MM.1S (cell line): ENCODE measurements around the gene LRPAP1.
"Not testable (repeated sequence)": the region's sequence is repeated elsewhere in the genome, so short reads cannot be mapped to it uniquely, and the experiment has no call there.

Experiments
- DNase-seq: peaks from one replicate; pipeline ENCODE4 v3.0.0-alpha.2; 2015
- H2AFZ ChIP-seq: fragments of 300-600 bp; sonication (generic); 2 replicates; pipeline ENCODE4 v1.6.0; 2016; ENCODE audit warnings: antibody characterized with exemption, low read length
- H3F3A ChIP-seq: fragments of 300-600 bp; sonication (generic); 2 replicates; pipeline ENCODE4 v1.6.1; 2016; ENCODE audit warnings: mild to moderate bottlenecking, antibody characterized with exemption, low read length, moderate library complexity, mixed read lengths; ENCODE audit not compliant: insufficient read depth
- H3K27ac ChIP-seq: fragments of 300-600 bp; sonication (generic); 2 replicates; pipeline ENCODE4 v1.5.1; 2016; ENCODE audit warnings: mild to moderate bottlenecking, low read length
- H3K27me3 ChIP-seq: fragments of 300-600 bp; sonication (generic); replicated peaks from 2 replicates; pipeline ENCODE4 v1.6.0; 2016; ENCODE audit warnings: low read length; ENCODE audit not compliant: insufficient read depth
- H3K36me3 ChIP-seq: fragments of 300-600 bp; sonication (generic); replicated peaks from 2 replicates; pipeline ENCODE4 v1.6.1; 2016; ENCODE audit warnings: mild to moderate bottlenecking, low read length, mixed read lengths; ENCODE audit not compliant: insufficient read depth
- H3K4me1 ChIP-seq: fragments of 300-600 bp; sonication (generic); 2 replicates; pipeline ENCODE4 v1.6.1; 2016; ENCODE audit warnings: low read length, mixed read lengths
- H3K4me2 ChIP-seq: fragments of 300-600 bp; sonication (generic); 2 replicates; pipeline ENCODE4 v1.6.0; 2016; ENCODE audit warnings: low read depth, low read length
- H3K4me3 ChIP-seq: fragments of 300-600 bp; sonication (generic); 2 replicates; pipeline ENCODE4 v1.5.1; 2016; ENCODE audit warnings: low read length, mixed read lengths
- H3K79me2 ChIP-seq: fragments of 300-600 bp; sonication (generic); 2 replicates; pipeline ENCODE4 v1.6.1; 2016; ENCODE audit warnings: mixed run types, low read length, mixed read lengths
- H3K9ac ChIP-seq: fragments of 300-600 bp; sonication (generic); 2 replicates; pipeline ENCODE4 v1.6.1; 2016; ENCODE audit warnings: low read length, mixed read lengths
- H3K9me2 ChIP-seq: fragments of 300-600 bp; sonication (generic); replicated peaks from 2 replicates; pipeline ENCODE4 v1.6.1; 2016; ENCODE audit warnings: mild to moderate bottlenecking, low read length, mixed read lengths; ENCODE audit not compliant: insufficient read depth
- H3K9me3 ChIP-seq: fragments of 300-600 bp; sonication (generic); replicated peaks from 2 replicates; pipeline ENCODE4 v1.6.1; 2016; ENCODE audit warnings: mild to moderate bottlenecking, low read length, mixed read lengths; ENCODE audit not compliant: insufficient read depth
- H4K20me1 ChIP-seq: fragments of 300-600 bp; sonication (generic); 2 replicates; pipeline ENCODE4 v1.6.1; 2016; ENCODE audit warnings: mild to moderate bottlenecking, low read length, moderate library complexity, mixed read lengths; ENCODE audit not compliant: insufficient read depth

Gene LRPAP1

DNA sequence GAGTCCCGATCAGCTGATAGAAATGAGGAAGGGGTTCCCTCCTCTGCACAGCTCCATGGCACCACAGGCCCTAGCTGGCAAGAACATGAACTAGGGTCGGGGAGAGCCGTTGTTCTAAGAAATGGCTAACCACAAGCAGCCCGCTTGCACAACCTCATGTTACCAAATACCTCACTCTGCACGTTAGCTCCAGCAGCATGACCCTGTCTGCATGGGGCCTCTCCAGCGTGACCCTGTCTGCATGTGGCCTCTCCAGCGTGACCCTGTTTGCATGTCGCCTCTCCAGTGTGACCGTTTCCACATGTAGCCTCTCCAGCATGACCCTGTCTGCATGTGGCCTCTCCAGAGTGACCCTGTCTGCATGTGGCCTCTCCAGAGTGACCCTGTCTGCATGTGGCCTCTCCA, 24.9 kb upstream of the LRPAP1 start:
- not testable (repeated sequence) for H2AFZ ChIP-seq, H3K4me1 ChIP-seq, DNase-seq, H3K9me3 ChIP-seq, H3K36me3 ChIP-seq, H3K4me3 ChIP-seq, H3K27ac ChIP-seq, H4K20me1 ChIP-seq, H3K9me2 ChIP-seq, H3K27me3 ChIP-seq, H3K4me2 ChIP-seq, H3F3A ChIP-seq, H3K79me2 ChIP-seq, H3K9ac ChIP-seq

DNA sequence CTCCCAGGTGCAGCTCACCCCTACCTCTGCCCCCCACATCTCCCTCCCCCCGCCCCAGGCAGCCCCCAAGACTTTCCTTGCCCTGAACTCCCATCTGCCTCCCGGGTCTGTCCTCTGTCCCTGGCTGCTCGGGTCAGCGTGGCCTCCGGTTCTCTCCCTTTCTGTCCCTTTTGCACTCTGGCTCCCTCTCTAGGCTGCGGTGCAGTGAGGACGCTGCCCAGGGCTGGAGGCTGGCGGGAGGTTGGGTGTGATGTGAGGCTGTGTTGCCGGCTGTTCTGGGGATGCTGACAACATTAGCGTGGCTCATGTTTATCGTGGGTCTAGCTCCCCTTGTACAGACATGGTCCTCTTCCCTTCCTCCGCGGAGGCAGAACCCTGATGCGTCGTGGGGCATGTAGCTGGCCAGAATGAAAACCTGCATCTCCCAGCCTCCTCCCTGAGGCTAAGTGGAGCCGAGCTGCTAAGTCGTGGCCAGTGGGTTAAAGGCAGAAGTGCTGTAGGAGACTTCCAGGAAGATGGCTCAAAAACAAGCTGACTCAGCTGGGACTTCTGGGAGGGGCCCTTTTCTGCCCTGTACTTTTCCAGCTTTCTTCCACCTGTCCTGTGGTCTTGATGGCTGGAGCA, 24.1 kb upstream of the LRPAP1 start:
- H2AFZ ChIP-seq, H3K9me3 ChIP-seq, H3K9ac ChIP-seq, DNase-seq, H3K27me3 ChIP-seq, H3K79me2 ChIP-seq, H3F3A ChIP-seq, H3K9me2 ChIP-seq, H3K4me1 ChIP-seq, H3K36me3 ChIP-seq, H3K27ac ChIP-seq, H3K4me3 ChIP-seq, H4K20me1 ChIP-seq, H3K4me2 ChIP-seq: not testable (repeated sequence)

DNA sequence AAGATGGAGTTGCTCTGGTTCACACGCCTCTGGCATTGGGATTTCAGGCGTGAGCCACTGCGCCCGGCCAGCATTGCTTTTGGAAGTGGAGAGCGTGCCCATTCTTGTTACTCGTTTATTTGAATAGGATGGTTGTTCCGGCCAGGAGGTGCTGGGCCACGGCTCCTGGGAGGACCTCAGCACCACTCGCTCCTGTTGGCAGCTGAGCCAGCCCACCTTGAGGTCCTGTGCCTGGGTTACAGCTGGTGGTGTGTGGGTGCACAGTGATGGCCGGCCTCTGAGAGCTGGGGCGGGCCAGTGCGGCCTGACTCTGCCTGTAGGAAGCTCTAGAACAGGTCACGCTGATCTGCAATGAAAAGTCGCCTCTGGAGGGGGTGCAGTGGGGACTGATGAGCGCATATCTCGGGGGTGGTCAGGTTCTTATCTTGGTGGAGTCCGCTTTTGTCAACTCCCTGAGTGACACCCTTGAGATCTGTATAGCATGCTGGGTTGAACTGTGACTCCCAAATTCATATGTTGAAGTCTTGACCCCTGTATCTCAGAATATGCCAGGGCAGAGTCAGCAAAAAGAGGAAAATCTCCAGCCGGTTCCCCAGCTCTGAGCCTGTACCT, 23.3 kb upstream of the LRPAP1 start:
- H3F3A ChIP-seq, DNase-seq, H3K79me2 ChIP-seq, H3K9me2 ChIP-seq, H3K27me3 ChIP-seq, H4K20me1 ChIP-seq, H3K4me1 ChIP-seq, H3K4me2 ChIP-seq, H3K4me3 ChIP-seq, H3K9me3 ChIP-seq, H3K36me3 ChIP-seq, H2AFZ ChIP-seq, H3K9ac ChIP-seq, H3K27ac ChIP-seq: not testable (repeated sequence)

DNA sequence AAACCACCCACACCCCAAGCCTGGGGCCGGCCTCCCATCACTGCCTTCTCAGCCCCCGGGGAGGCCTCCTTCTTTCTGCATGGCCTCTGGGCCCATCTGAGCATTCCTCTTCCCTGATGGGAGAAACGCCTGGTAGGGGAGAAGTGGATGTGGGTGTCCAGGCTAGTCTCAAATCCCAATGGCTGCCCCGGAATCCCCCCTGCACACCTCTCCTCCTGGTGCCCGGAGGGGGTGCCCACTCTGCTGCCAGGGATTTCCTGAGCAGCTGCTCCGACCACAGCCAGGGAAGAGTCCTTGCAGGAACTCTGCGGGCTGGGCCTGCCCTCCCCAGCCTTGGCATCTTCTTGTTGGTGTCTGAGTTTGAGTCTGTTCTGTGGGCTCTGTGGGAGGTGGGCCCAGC, 19.1 kb upstream of the LRPAP1 start:
- H3K4me2 ChIP-seq, H2AFZ ChIP-seq, H3K36me3 ChIP-seq, DNase-seq, H3F3A ChIP-seq, H4K20me1 ChIP-seq, H3K9ac ChIP-seq, H3K4me1 ChIP-seq, H3K4me3 ChIP-seq, H3K27ac ChIP-seq, H3K79me2 ChIP-seq, H3K9me2 ChIP-seq, H3K9me3 ChIP-seq: not testable (repeated sequence)
- peaks cover 17% of the 10 kb centered on the region for H3K27me3 ChIP-seq

DNA sequence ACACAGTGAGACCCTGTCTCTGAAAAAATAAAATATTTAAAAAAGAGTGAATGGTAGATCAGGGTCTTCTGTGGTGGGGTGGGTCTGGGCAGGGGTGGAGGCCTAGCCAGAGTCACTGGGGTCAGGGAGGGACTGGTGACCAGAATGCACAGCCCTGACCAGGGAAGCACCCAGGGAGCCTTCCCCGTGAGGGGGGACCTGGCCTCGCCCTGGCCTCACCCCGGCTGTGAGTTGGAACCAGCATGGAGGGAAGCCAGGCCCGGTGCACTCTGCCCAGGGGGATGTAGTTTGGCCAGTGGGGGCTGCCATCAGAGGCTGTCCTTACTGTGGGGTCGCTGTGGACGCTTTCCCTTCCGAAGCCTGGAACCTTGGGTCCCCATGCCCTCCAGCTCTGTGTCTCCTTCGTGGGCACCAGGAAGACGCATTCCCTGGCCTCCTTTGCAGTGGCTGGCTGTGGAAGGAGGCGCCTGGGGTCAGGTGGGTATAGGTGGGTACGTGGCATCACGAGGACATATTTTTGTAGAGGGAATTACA, 18.6 kb upstream of the LRPAP1 start:
- H3K79me2 ChIP-seq, H3K4me1 ChIP-seq, DNase-seq, H3F3A ChIP-seq, H3K36me3 ChIP-seq, H3K4me2 ChIP-seq, H3K9ac ChIP-seq, H3K27ac ChIP-seq, H3K4me3 ChIP-seq, H2AFZ ChIP-seq, H3K9me3 ChIP-seq, H4K20me1 ChIP-seq, H3K9me2 ChIP-seq: not testable (repeated sequence)
- peaks cover 16% of the 10 kb centered on the region for H3K27me3 ChIP-seq

DNA sequence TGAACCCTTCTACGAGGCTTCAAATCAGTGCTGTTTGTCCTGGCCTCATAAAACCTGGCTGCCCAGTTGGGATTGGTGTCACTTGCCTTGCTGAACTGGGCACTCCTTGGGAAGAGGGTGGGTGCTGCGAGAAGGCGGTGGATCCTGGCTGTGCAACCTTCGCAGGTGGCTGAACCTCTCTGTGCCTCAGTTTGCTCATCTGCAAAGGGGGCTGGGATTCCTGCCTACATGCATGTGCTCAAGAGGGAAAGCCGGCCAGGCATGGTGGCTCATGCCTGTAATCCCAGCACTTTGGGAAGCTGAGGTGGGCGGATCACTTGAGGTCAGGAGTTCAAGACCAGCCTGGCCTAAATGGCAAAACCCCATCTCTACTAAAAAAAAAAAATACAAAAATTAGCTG, 17.8 kb upstream of the LRPAP1 start:
- H3K27me3 ChIP-seq, H3K9ac ChIP-seq, H3F3A ChIP-seq, H3K4me2 ChIP-seq, H2AFZ ChIP-seq, H3K9me3 ChIP-seq, H3K27ac ChIP-seq, H3K36me3 ChIP-seq, H3K4me1 ChIP-seq, DNase-seq, H4K20me1 ChIP-seq, H3K79me2 ChIP-seq, H3K9me2 ChIP-seq, H3K4me3 ChIP-seq: not testable (repeated sequence)

DNA sequence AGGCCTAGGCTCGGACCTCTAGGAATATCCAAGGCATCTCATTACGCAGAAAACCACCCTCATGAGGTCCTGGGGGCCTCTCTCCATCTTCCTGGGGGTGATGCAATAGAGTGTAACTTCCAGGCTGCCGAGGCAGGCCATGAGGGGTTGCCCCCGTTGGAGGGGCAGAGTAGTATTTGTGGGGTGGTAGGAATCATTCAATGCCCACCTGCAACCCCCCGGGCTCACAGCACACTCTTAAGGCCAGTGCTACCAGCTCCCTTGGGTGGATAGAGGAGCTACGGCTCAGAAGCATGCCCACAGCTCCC, 17.4 kb upstream of the LRPAP1 start:
- not testable (repeated sequence) for H3F3A ChIP-seq, H3K4me1 ChIP-seq, H3K9ac ChIP-seq, H3K4me3 ChIP-seq, H3K4me2 ChIP-seq, H3K27ac ChIP-seq, DNase-seq, H3K9me3 ChIP-seq, H2AFZ ChIP-seq, H3K27me3 ChIP-seq, H4K20me1 ChIP-seq, H3K36me3 ChIP-seq, H3K9me2 ChIP-seq, H3K79me2 ChIP-seq

DNA sequence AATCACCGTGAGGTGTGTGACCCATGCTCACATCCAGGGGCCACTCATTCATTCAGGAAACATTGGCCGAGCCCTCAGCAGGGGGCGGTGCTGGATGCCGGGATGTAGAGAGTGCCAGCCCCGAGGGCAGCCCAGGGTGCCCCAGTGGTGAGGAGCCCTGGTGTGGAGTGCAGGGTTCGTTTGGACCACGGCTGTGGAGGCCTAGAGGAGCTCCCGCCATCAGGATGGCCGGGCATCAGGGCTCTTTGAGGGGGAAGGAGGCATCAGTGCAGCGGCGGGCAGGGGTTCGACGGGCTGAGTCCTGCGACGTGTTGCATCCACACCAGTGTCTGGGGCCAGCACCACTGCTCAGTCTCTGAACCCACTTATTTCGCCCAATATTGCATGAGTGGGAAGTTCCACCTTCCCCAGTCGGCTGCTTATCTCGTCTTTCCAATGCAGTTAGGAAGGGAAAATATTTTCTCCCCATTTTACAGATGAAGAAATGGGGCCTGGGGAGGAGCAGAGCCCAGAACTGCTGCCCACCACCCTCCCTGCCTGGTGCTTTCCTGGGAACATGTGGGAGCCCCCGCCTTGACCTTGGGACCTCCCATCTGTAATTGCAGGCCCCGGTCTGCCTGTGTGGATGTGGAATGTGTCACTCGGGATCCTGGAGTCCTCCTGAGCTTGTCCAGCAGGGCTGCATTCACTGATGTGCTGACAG, 16.9 kb upstream of the LRPAP1 start:
- not testable (repeated sequence) for H3F3A ChIP-seq, DNase-seq, H2AFZ ChIP-seq, H3K27me3 ChIP-seq, H4K20me1 ChIP-seq, H3K9me2 ChIP-seq, H3K4me3 ChIP-seq, H3K79me2 ChIP-seq, H3K27ac ChIP-seq, H3K9me3 ChIP-seq, H3K36me3 ChIP-seq, H3K9ac ChIP-seq, H3K4me1 ChIP-seq, H3K4me2 ChIP-seq
